Omental fat pad (tissue), 4 donors: Measurements from ENCODE around the gene UTY. TPM values are rescaled to one million over a fixed set of nuclear protein-coding genes. Genes with fewer than 3 reads are reported as not detected.

Experiments
- ATAC-seq: fragments of 150-250 bp; one replicate; pipeline ENCODE4 v1.9.1; 2016; ENCODE audit warnings: mild to moderate bottlenecking, moderate library complexity; ENCODE audit not compliant: low FRiP score
- DNase-seq: peaks from one replicate; pipeline ENCODE4 v3.0.0-alpha.2; 2019; ENCODE audit warnings: low spot score
- CTCF ChIP-seq, 3 donors: fragments of 450-650 bp; IDR thresholded peaks; one replicate each; pipeline ENCODE4 v1.5.1; 2016 to 2017; ENCODE audit warnings: antibody characterized with exemption in 3 of 3, mild to moderate bottlenecking in 3 of 3, moderate library complexity in 2 of 3
- total RNA-seq, 4 donors: library from RNA; depleted of rRNA; stranded (reverse); fragments of >200 nt; gene quantifications; one replicate each; pipeline ENCODE4 v1.1.0, GENCODE V29; 2016

Gene UTY
- 10 to 100 TPM in 2 of 4 donors, under 1 TPM in 1, not detected in 1; 0.13 to 57.4 (median 32.3) TPM for total RNA-seq

GRCh38 chrY:13479828-13480227 lies at the start of gene UTY:
Gene UTY (minus strand): TSS chrY:13480033. CDS start chrY:13479665, 368 bp downstream.
- DNase-seq (no peak), ATAC-seq (no peak)
- TF ChIP-seq CTCF (IDR thresholded peaks at IDR 0.05), result no peak

GRCh38 chrY:13520474-13520873 lies 40.6 kb upstream of the UTY start:
- DNase-seq, result no peak
- TF ChIP-seq CTCF (IDR thresholded peaks at IDR 0.05), result no peak
- ATAC-seq, result no peak

- DNase-seq (no peak), ATAC-seq (no peak)
- TF ChIP-seq CTCF (IDR thresholded peaks at IDR 0.05), result no peak
Measured at GRCh38 chrY:13501215-13501614, 21.4 kb upstream of the UTY start.

- ATAC-seq, result no peak
- DNase-seq, result no peak
- TF ChIP-seq CTCF (IDR thresholded peaks at IDR 0.05), result no peak
Measured at GRCh38 chrY:13493737-13494136, 13.9 kb upstream of the UTY start.

GRCh38 chrY:13492408-13492807 lies 12.6 kb upstream of the UTY start:
- no peak for TF ChIP-seq CTCF (IDR thresholded peaks at IDR 0.05)
- no peak for ATAC-seq
- no peak for DNase-seq

- TF ChIP-seq CTCF (IDR thresholded peaks at IDR 0.05), result no peak
- DNase-seq (no peak), ATAC-seq (no peak)
Measured at GRCh38 chrY:13488738-13489137, 8.9 kb upstream of the UTY start.

- no peak for ATAC-seq
- no peak for TF ChIP-seq CTCF (IDR thresholded peaks at IDR 0.05)
- DNase-seq, result no peak
Measured at GRCh38 chrY:13479121-13479711, 617 bp downstream of the UTY start.
